Mucosa of descending colon (tissue), 3 donors: ENCODE results near the gene ING4. TPM values are rescaled to one million over a fixed set of nuclear protein-coding genes. Genes with fewer than 3 reads are reported as not detected.

Experiments
- ATAC-seq: fragments of 200-7000 bp; cut with Tn5 transposase; one replicate; pipeline ENCODE4 v1.9.1; 2020; ENCODE audit warnings: mild to moderate bottlenecking, moderate library complexity
- DNase-seq, 3 donors: peaks; one replicate each; pipeline ENCODE4 v3.0.0-alpha.2; 2020
- H3K36me3 ChIP-seq: fragments of 200-600 bp; one replicate; pipeline ENCODE4 v1.8.0; 2021; ENCODE audit warnings: low read depth, mild to moderate bottlenecking
- H3K4me1 ChIP-seq: fragments of 200-600 bp; one replicate; pipeline ENCODE4 v1.8.0; 2021; ENCODE audit warnings: low read depth, mild to moderate bottlenecking
- H3K4me3 ChIP-seq: fragments of 200-600 bp; one replicate; pipeline ENCODE4 v1.8.0; 2021; ENCODE audit warnings: mild to moderate bottlenecking
- H3K9me3 ChIP-seq: fragments of 200-600 bp; one replicate; pipeline ENCODE4 v1.8.0; 2021; ENCODE audit warnings: mild to moderate bottlenecking
- CTCF ChIP-seq: fragments of 200-600 bp; IDR thresholded peaks from one replicate; pipeline ENCODE4 v1.8.0; 2022; ENCODE audit warnings: antibody characterized with exemption, mild to moderate bottlenecking
- intact Hi-C, 2 donors: fragments of 100-400 bp; cut with DNase I in 1 of 2; cut with micrococcal nuclease in 1 of 2; formaldehyde crosslinking; loops; one replicate each; pipeline versions ENCODE4 v1.11.0 to v1.11.1; 2022; cut with DNase I, micrococcal nuclease
- total RNA-seq, 3 donors: library from RNA; stranded (reverse); fragmentation: NEBNext Ultra II Directional in 2 of 3; extraction: Animal tissue kit (Norgen Biotek cat#: 25700) in 2 of 3; gene quantifications; one replicate each; pipeline versions ENCODE4 v1.2.1 to v1.2.4, GENCODE V29; 2021 to 2023
- donor health status: DM: no; HTN: no; CAD: no; lungs with moderate emphysema.
- donor health status: DM: no; HTN: no; CAD: no.
- donor health status: DM: no; HTN: yes; CAD: no.

The ING4 gene
- total RNA-seq, 3 donors from 2014 or later: 28.9 to 46.9 (median 45.9) TPM

- Histone ChIP-seq H3K4me3 (no peak overlapping the region), H3K4me1 (peaks cover 6% of the 10 kb centered on the region), H3K9me3 (no peaks in the 10 kb centered on the region), H3K36me3 (peaks cover 7% of the 10 kb centered on the region)
- DNase-seq: peak in 1 of 3 donors; percentile 55
- ATAC-seq: peak; percentile 11
- intact Hi-C loops: no loop called here
- TF ChIP-seq CTCF: no peak
These were observed 16.4 kb downstream of the ING4 start for GRCh38 chr12:6646276-6647082.

GRCh38 chr12:6644903-6645302 is 18.0 kb downstream of the ING4 start:
- intact Hi-C loops: no loop called here
- Histone ChIP-seq H3K9me3 (no peaks in the 10 kb centered on the region), H3K4me3 (no peak overlapping the region), H3K4me1 (peaks cover 6% of the 10 kb centered on the region), H3K36me3 (no peaks in the 10 kb centered on the region)
- ATAC-seq (peak; percentile 29), DNase-seq (peak; percentile 48 to 74 (median 68))
- TF ChIP-seq CTCF: no peak

GRCh38 chr12:6644257-6644596 is 18.7 kb downstream of the ING4 start:
- intact Hi-C loops: no loop called here
- H3K4me1 ChIP-seq: peaks cover 6% of the 10 kb centered on the region
- DNase-seq: peak in 2 of 3 donors; percentile 24 to 25
- H3K9me3 ChIP-seq: no peaks in the 10 kb centered on the region
- no peak overlapping the region for H3K4me3 ChIP-seq
- H3K36me3 ChIP-seq: no peaks in the 10 kb centered on the region
- TF ChIP-seq CTCF: no peak
- ATAC-seq: peak; percentile 6

GRCh38 chr12:6643569-6644256 is 19.2 kb downstream of the ING4 start:
- no peaks in the 10 kb centered on the region for H3K9me3 ChIP-seq
- DNase-seq (peak in 1 of 3 donors; percentile 21), ATAC-seq (peak; percentile 8)
- intact Hi-C loops: no loop called here
- no peak for TF ChIP-seq CTCF
- H3K4me3 ChIP-seq: no peak overlapping the region
- peaks cover 6% of the 10 kb centered on the region for H3K4me1 ChIP-seq
- H3K36me3 ChIP-seq: no peaks in the 10 kb centered on the region

- Histone ChIP-seq H3K9me3 (no peaks in the 10 kb centered on the region), H3K4me1 (no peaks in the 10 kb centered on the region), H3K36me3 (no peaks in the 10 kb centered on the region), H3K4me3 (no peak overlapping the region)
- ATAC-seq (no peak), DNase-seq (peak in 2 of 3 donors; percentile 6 to 9)
- intact Hi-C loops: no loop called here
- no peak for TF ChIP-seq CTCF
These were observed 21.8 kb downstream of the ING4 start for GRCh38 chr12:6641131-6641530.
